Keratinocyte (primary cell): Measurements from ENCODE around the gene LAMA3. TPM values are rescaled to one million over a fixed set of nuclear protein-coding genes. Genes with fewer than 3 reads are reported as not detected.

ENCODE experiments used
- DNase-seq: peaks from one replicate; pipeline ENCODE4 v3.0.0-alpha.2; 2011; ENCODE audit warnings: low read depth, missing footprints, low spot score
- FAIRE-seq: peaks from 2 replicates; lab custom pipeline; 2011; peaks lifted over from hg19 to GRCh38; lab: Jason Lieb, UNC
- H2AFZ ChIP-seq: 2 replicates; pipeline ENCODE4 v1.6.0; 2012; ENCODE audit warnings: low read length, control low read depth, inconsistent platforms; ENCODE audit not compliant: control insufficient read depth
- H3K27ac ChIP-seq: 2 replicates; pipeline ENCODE4 v1.5.1; 2011; ENCODE audit warnings: low read length; ENCODE audit not compliant: control insufficient read depth, insufficient read depth
- H3K27me3 ChIP-seq: 3 replicates; pipeline ENCODE4 v1.6.0; 2011; ENCODE audit warnings: low read length; ENCODE audit not compliant: control insufficient read depth, insufficient read depth; ENCODE audit errors: extremely low read depth
- H3K36me3 ChIP-seq, 2 experiments: 2 replicates in 1 of 2; 3 replicates in 1 of 2; pipeline ENCODE4 v1.5.1; 2011; ENCODE audit warnings: low read length in 2 of 2, mild to moderate bottlenecking in 1 of 2; ENCODE audit not compliant: control insufficient read depth in 2 of 2, insufficient read depth in 2 of 2; ENCODE audit errors: extremely low read depth in 1 of 2
- H3K4me1 ChIP-seq: 3 replicates; pipeline ENCODE4 v1.5.1; 2011; ENCODE audit warnings: low read length; ENCODE audit not compliant: control insufficient read depth, insufficient read depth; ENCODE audit errors: extremely low read depth
- H3K4me2 ChIP-seq: 3 replicates; pipeline ENCODE4 v1.6.0; 2011; ENCODE audit warnings: low read depth, low read length; ENCODE audit not compliant: control insufficient read depth, insufficient read depth; ENCODE audit errors: extremely low read depth
- H3K4me3 ChIP-seq, 3 experiments: fragments of 200-600 bp in 1 of 3; sonication (generic) in 1 of 3; 2 replicates in 2 of 3; 3 replicates in 1 of 3; pipeline ENCODE4 v1.5.1; 2011 to 2016; ENCODE audit warnings: low read length in 3 of 3, mild to moderate bottlenecking in 3 of 3, control low read depth in 2 of 3, inconsistent platforms in 1 of 3, low read depth in 1 of 3, mixed read lengths in 1 of 3, mixed run types in 1 of 3, moderate library complexity in 1 of 3; ENCODE audit not compliant: control insufficient read depth in 2 of 3, insufficient read depth in 2 of 3; ENCODE audit errors: extremely low read depth in 1 of 3
- H3K79me2 ChIP-seq: 2 replicates; pipeline ENCODE4 v1.6.0; 2012; ENCODE audit warnings: low read length; ENCODE audit not compliant: control insufficient read depth, insufficient read depth
- H3K9ac ChIP-seq: 3 replicates; pipeline ENCODE4 v1.6.0; 2011; ENCODE audit warnings: low read length; ENCODE audit not compliant: control insufficient read depth, insufficient read depth; ENCODE audit errors: extremely low read depth
- H3K9me1 ChIP-seq: 3 replicates; pipeline ENCODE4 v1.6.0; 2011; ENCODE audit warnings: low read length; ENCODE audit not compliant: control insufficient read depth, insufficient read depth; ENCODE audit errors: extremely low read depth
- H3K9me3 ChIP-seq: 2 replicates; pipeline ENCODE4 v1.5.1; 2012; ENCODE audit warnings: low read depth, low read length; ENCODE audit not compliant: control insufficient read depth
- H4K20me1 ChIP-seq: 3 replicates; pipeline ENCODE4 v1.6.0; 2011; ENCODE audit warnings: low read length; ENCODE audit not compliant: control insufficient read depth, insufficient read depth; ENCODE audit errors: extremely low read depth
- CTCF ChIP-seq, 3 experiments: IDR thresholded peaks in 1 of 3; conservative IDR thresholded peaks in 1 of 3; optimal IDR thresholded peaks in 1 of 3; 2 replicates in 2 of 3; 3 replicates in 1 of 3; pipeline versions ENCODE3 to v1.5.1; 2011; ENCODE audit warnings: low read length in 3 of 3, mild to moderate bottlenecking in 3 of 3, moderate library complexity in 2 of 3, control low read depth in 1 of 3, inconsistent platforms in 1 of 3; ENCODE audit not compliant: insufficient read depth in 2 of 3; ENCODE audit errors: extremely low read depth in 1 of 3
- EZH2 ChIP-seq: IDR thresholded peaks from one replicate; pipeline ENCODE4 v1.6.1; 2012; ENCODE audit warnings: inconsistent platforms, mild to moderate bottlenecking, low read length, moderate library complexity
- dilution Hi-C: fragments of 300-500 bp; cut with MboI; formaldehyde crosslinking; loops from one replicate; pipeline ENCODE4 v1.7.0; 2020; ENCODE audit warnings: low sequenced_read_pairs; ENCODE audit not compliant: extremely low pct_ligation_motif_present
- polyA plus RNA-seq, 5 experiments: library from polyadenylated mRNA; depleted of rRNA in 3 of 5; stranded (reverse) in 3 of 5; stranded (forward) in 1 of 5; unstranded in 1 of 5; fragments of >200 nt; gene quantifications; 1 replicate in 1 of 5; 2 replicates in 3 of 5; 3 replicates in 1 of 5; pipeline versions ENCODE4 v1.2.1 to v1.2.3, GENCODE V29; 2011 to 2012; ENCODE audit warnings: missing spikeins in 2 of 5, low read depth in 1 of 5, low replicate concordance in 1 of 5

LAMA3 gene
- polyA plus RNA-seq, 1 donor (not counting 4 experiments of a cell fraction or from before 2014, with no cell fraction given), result 1,944 TPM

- no peaks in the 10 kb centered on the region for H3K9me1 ChIP-seq
- no peak overlapping the region for H3K4me3 ChIP-seq
- dilution Hi-C loops, result no loop called here
- H3K79me2 ChIP-seq, result no peaks in the 10 kb centered on the region
- no peak overlapping the region for H2AFZ ChIP-seq
- no peak overlapping the region for H3K4me2 ChIP-seq
- no peak for DNase-seq
- H3K36me3 ChIP-seq, result no peaks in the 10 kb centered on the region
- no peaks in the 10 kb centered on the region for H3K9me3 ChIP-seq
- peaks cover 34% of the 10 kb centered on the region for H3K4me1 ChIP-seq
- no peaks in the 10 kb centered on the region for H3K27me3 ChIP-seq
- no peak overlapping the region for H3K9ac ChIP-seq
- no peaks in the 10 kb centered on the region for H4K20me1 ChIP-seq
- H3K27ac ChIP-seq, result no peak overlapping the region
- no peak for FAIRE-seq
- TF ChIP-seq EZH2 (no peak), CTCF (optimal IDR thresholded peaks at IDR 0.05 in 1 of 3, IDR thresholded peaks at IDR 0.05 in 1 of 3, conservative IDR thresholded peaks at IDR 0.05 in 1 of 3; ENCODE audit: extremely low read depth in 1 of 3, insufficient read depth in 2 of 3, low read length in 3 of 3) (no peak)
Observed at GRCh38 chr18:23721696-23722480, 32.6 kb downstream of the LAMA3 start.

GRCh38 chr18:23722646-23723045 is 33.4 kb downstream of the LAMA3 start:
- no peak overlapping the region for H3K4me3 ChIP-seq
- peaks cover 28% of the 10 kb centered on the region for H3K4me1 ChIP-seq
- no peaks in the 10 kb centered on the region for H4K20me1 ChIP-seq
- H3K27me3 ChIP-seq, result no peaks in the 10 kb centered on the region
- FAIRE-seq (no peak), DNase-seq (no peak)
- no peak overlapping the region for H3K4me2 ChIP-seq
- H3K36me3 ChIP-seq, result no peaks in the 10 kb centered on the region
- H3K27ac ChIP-seq, result no peak overlapping the region
- dilution Hi-C loops, result no loop called here
- H3K9ac ChIP-seq, result no peak overlapping the region
- TF ChIP-seq EZH2, result no peak
- TF ChIP-seq CTCF (optimal IDR thresholded peaks at IDR 0.05 in 1 of 3, IDR thresholded peaks at IDR 0.05 in 1 of 3, conservative IDR thresholded peaks at IDR 0.05 in 1 of 3; ENCODE audit: extremely low read depth in 1 of 3, insufficient read depth in 2 of 3, low read length in 3 of 3), result no peak
- H3K79me2 ChIP-seq, result no peaks in the 10 kb centered on the region
- H2AFZ ChIP-seq, result no peak overlapping the region
- no peaks in the 10 kb centered on the region for H3K9me1 ChIP-seq
- H3K9me3 ChIP-seq, result no peaks in the 10 kb centered on the region
